H7 (cell line): ENCODE measurements around the gene FITM2. TPM values are rescaled to one million over a fixed set of nuclear protein-coding genes. Genes with fewer than 3 reads are reported as not detected.
"Not testable (repeated sequence)": the region's sequence is repeated elsewhere in the genome, so short reads cannot be mapped to it uniquely, and the experiment has no call there.

Experiments
- DNase-seq: peaks from one replicate; pipeline ENCODE4 v3.0.0; 2012
- H3K27me3 ChIP-seq: 2 replicates; pipeline ENCODE4 v1.6.0; 2011; ENCODE audit warnings: mild to moderate bottlenecking, low read length; ENCODE audit not compliant: control insufficient read depth, insufficient read depth
- H3K36me3 ChIP-seq: replicated peaks from 2 replicates; pipeline ENCODE4 v1.5.1; 2011; ENCODE audit warnings: low read length; ENCODE audit not compliant: control insufficient read depth, insufficient read depth
- H3K4me3 ChIP-seq: 2 replicates; pipeline ENCODE4 v1.5.1; 2011; ENCODE audit warnings: low read depth, mild to moderate bottlenecking, control low read depth, low read length, moderate library complexity; ENCODE audit not compliant: insufficient read depth
- total RNA-seq: library from RNA; depleted of rRNA; stranded (reverse); fragments of >200 nt; shearing (Covaris generic); gene quantifications from 2 replicates; pipeline ENCODE4 v1.2.3, GENCODE V29; 2014

The FITM2 gene
- total RNA-seq, 1 experiment from 2014 or later, result 1.6 TPM

DNA sequence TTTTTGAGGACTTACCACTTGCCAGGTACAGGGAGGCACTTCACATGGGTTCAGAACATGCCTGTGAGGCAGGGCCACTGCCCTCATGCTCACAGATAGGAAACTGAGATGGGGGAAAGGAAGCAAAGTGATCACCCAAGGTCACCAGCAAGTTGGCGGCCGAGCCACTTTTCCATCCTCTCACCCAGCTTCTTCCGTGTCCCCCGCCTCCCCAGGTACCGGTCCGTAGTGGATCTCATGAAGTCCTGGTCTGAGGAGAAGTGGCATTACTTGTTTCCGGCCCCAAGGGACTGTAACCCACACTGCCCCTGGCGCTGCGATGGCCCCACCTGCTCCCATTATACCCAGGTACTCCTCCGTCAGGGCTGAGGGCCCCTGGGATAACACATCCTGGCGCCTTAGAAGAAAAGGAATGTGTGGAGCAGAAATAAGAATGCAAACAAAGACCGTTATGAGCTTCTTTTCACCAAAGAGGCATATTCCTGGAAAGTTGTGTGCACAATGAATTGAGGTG lies 32.2 kb upstream of the FITM2 start:
- no peak overlapping the region for H3K4me3 ChIP-seq
- no peak for DNase-seq
- H3K36me3 ChIP-seq, result no peaks in the 10 kb centered on the region
- no peaks in the 10 kb centered on the region for H3K27me3 ChIP-seq

DNA sequence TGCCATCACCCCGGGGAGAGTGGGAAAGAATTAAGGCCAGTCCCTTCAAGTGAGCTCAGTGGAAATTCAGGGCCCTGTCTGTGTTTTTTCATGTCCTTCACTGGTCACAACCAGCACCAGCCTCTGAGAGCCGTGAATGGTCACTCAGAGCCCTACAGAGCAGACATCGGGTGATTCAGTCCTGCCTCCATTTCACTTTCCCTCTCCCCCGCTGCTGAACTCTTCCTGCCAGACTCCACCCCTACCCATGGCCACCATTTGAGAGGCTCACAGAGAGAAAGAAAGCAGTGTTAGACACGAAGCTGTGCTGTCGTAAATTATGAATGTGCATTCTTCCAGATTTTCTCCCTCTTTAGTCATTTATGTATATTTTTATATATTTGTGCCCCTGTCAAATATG lies 31.2 kb upstream of the FITM2 start:
- Histone ChIP-seq H3K4me3 (no peak overlapping the region), H3K27me3 (no peaks in the 10 kb centered on the region), H3K36me3 (no peaks in the 10 kb centered on the region)
- DNase-seq, result no peak

- H3K27me3 ChIP-seq, result no peaks in the 10 kb centered on the region
- H3K4me3 ChIP-seq, result no peak within 1 kb of the TSS
- no peaks in the 10 kb centered on the region for H3K36me3 ChIP-seq
- DNase-seq, result peak; percentile 43
These were observed 25.9 kb upstream of the FITM2 start, which contains the start of gene R3HDML for GRCh38 chr20:44336725-44337380. Gene R3HDML (plus strand): TSS chr20:44337043. CDS start chr20:44337158, 115 bp downstream.

DNA sequence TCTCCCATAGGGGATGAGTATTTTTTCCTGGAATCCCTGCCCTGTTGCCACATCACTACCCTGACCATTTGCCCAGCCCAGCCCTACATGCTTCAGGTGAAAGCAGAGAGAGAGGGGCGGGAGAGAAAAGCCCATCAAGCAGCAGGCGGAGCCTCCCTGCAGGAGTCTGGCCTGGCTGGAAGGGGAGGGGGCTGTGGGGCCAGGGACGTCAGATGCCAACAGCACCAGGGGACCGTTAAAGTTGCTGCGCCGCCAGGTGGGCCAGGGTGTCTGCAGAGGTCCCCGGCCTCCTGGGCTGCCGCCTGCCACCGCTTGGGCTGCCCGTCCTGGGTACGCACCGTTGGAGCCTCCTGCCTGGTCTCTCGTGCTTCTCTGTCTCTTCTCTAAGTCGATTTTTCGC lies 25.1 kb upstream of the FITM2 start:
- peak; percentile 88 for DNase-seq
- H3K4me3 ChIP-seq, result no peak overlapping the region
- H3K27me3 ChIP-seq, result no peaks in the 10 kb centered on the region
- no peaks in the 10 kb centered on the region for H3K36me3 ChIP-seq

DNA sequence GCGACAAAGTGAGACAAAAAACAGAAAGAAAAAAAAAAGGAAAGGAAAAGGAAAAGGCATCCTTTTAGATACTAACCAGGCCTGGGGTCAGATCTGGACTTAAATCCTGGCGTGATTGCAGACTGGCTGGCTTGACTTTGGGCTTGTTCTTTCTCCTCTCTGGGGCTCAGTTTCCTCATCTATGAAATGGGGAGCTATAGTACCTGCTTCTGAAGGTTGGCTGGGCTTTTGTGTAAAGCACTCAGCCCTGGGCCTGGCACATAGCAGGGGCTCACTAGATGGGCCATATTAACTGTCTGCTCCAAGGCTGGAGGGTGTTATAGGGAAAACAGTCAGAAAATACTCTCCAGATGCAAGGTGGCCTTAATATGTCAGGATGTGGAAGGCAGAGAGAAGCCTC lies 24.7 kb upstream of the FITM2 start:
- no peak for DNase-seq
- Histone ChIP-seq H3K4me3 (no peak overlapping the region), H3K36me3 (no peaks in the 10 kb centered on the region), H3K27me3 (no peaks in the 10 kb centered on the region)

- Histone ChIP-seq H3K36me3 (no peaks in the 10 kb centered on the region), H3K4me3 (no peak overlapping the region), H3K27me3 (no peaks in the 10 kb centered on the region)
- no peak for DNase-seq
These were observed 23.7 kb upstream of the FITM2 start for GRCh38 chr20:44334709-44335108.

DNA sequence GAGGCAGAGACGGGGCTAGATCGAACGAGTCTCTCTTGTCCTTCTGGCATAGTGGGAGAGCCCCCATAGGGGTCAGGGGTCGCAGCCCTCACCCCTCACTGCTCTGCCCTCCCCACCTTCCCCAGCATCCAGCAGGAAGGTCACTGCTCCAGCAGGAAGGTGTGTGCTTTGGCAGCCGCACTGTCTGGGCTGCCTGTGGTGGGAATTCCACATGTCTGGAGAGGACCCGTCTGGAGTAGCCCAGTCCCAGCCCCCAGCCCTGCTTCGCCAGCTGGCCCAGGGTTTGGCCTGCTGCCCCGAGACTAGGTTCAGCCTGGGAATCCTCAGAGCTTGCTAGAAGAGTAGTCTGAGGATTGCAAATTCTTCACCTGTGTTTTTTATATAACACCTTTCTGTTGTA lies 23.3 kb upstream of the FITM2 start:
- DNase-seq, result no peak
- Histone ChIP-seq H3K27me3 (no peaks in the 10 kb centered on the region), H3K4me3 (no peak overlapping the region), H3K36me3 (no peaks in the 10 kb centered on the region)

GRCh38 chr20:44331201-44331600 lies 20.2 kb upstream of the FITM2 start:
- Histone ChIP-seq H3K27me3 (no peaks in the 10 kb centered on the region; the same call in 1 of the 2 replicates), H3K4me3 (no peak overlapping the region), H3K36me3 (no peaks in the 10 kb centered on the region)
- no peak for DNase-seq

GRCh38 chr20:44328428-44328827 lies 17.4 kb upstream of the FITM2 start:
- H3K36me3 ChIP-seq, result no peaks in the 10 kb centered on the region
- no peak overlapping the region for H3K4me3 ChIP-seq
- no peaks in the 10 kb centered on the region; the same call in 1 of the 2 replicates for H3K27me3 ChIP-seq
- no peak for DNase-seq

DNA sequence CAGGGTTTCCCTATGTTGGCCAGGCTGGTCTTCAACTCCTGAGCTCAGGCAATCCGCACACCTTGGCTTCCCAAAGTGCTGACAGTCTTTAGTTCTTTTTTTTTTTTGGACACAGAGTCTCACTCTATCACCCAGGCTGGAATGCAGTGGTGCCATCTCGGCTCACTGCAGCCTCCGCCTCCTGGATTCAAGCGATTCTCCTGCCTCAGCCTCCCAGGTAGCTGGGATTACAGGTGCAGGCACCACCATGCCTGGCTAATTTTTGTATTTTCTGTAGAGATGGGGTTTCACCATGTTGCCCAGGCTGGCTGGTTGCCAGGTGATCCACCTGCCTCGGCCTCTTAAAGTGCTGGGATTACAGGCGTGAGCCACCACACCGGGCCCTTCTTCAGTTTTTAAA lies 16.7 kb upstream of the FITM2 start:
- H3K27me3 ChIP-seq, H3K4me3 ChIP-seq, H3K36me3 ChIP-seq, DNase-seq: not testable (repeated sequence)

DNA sequence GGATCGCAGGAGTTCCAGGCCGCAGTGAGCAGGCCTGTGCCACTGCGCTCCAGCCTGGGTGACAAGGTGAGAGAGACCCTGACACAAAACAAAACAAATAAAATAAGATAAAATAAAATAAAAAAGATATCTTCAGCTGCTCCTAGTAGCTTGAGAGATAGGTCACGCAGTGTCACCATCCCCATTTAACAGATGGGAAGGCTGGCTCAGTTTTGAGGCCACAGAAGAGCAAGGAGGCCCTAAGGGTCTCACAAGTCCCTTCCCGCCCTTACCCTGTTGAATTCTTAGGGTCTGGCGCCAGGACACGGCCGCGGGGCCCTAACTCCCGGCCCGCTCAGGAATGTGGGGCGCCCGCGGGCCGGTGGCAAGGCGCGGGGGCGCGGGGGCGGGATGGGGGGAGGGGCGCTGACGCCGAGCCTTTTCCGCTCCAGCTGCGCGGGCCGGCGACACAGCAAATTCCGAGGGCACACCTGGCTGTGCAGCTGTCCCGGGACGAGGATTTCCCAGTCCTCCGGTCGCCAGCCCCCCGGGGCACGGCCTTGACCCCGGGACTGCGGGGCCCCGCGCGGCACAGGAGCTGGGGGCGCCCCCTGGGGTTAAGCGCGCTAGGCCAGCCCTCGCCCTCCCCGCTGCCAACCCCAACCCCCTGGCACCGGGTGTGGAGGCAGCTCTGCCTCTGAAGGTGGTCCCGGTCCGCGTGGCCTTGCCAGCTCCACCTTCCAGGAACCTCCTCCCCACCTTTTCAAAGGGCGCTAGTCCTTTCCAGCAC lies 15.6 kb upstream of the FITM2 start:
- peak; percentile 85 for DNase-seq
- H3K27me3 ChIP-seq, result no peaks in the 10 kb centered on the region; the same call in 1 of the 2 replicates
- no peaks in the 10 kb centered on the region for H3K36me3 ChIP-seq
- peak overlapping the region; percentile 35 for H3K4me3 ChIP-seq

- Histone ChIP-seq H3K4me3 (no peak overlapping the region), H3K27me3 (no peaks in the 10 kb centered on the region; the same call in 1 of the 2 replicates), H3K36me3 (no peaks in the 10 kb centered on the region)
- DNase-seq, result peak; percentile 49
These were observed 13.3 kb upstream of the FITM2 start for GRCh38 chr20:44324343-44324742.

DNA sequence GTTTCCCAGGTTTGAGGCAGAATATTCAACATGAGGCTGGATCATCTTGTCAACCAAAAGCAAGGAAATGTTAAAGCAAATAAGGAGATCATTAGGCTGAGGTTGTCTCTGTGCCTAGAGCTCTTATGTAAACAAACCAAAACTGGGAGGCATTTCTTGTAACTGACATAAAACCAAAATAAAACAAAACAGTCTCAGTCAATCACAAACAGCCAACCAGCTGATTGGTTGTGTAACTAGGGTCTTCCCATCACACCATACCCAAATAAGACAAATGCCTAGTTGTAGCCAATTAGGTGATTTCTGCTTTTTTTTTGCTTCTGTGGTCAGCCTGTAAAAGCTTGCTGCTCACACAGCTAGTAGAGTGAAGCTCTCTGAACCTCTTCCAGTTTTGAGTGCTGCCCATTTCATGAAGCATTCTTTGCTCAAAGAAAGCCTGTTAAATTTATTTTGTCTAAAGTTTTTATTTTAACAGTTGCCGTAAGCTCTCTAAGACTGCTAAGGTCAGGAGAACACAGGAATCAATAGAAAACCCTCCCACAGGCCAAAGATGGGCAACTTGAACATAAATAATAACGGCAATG lies 8.9 kb upstream of the FITM2 start:
- H3K36me3 ChIP-seq, result no peaks in the 10 kb centered on the region
- no peaks in the 10 kb centered on the region for H3K27me3 ChIP-seq
- no peak overlapping the region for H3K4me3 ChIP-seq
- DNase-seq, result no peak

- DNase-seq, result no peak
- Histone ChIP-seq H3K4me3 (no peak overlapping the region), H3K36me3 (no peaks in the 10 kb centered on the region), H3K27me3 (peaks cover 9% of the 10 kb centered on the region)
These were observed 3.9 kb upstream of the FITM2 start for GRCh38 chr20:44314870-44315269.
